22Rv1 (cell line): ENCODE results near the gene PPP2R5C.

ENCODE experiments used
- CTCF ChIP-seq: fragments of 450-650 bp; IDR thresholded peaks from 2 replicates; pipeline ENCODE4 v1.5.1; 2017; ENCODE audit warnings: mild to moderate bottlenecking
- ZFX ChIP-seq: fragments of 450-650 bp; IDR thresholded peaks from 2 replicates; pipeline ENCODE4 v1.6.1; 2017; ENCODE audit warnings: antibody characterized with exemption, borderline replicate concordance

GRCh38 chr14:101740981-101741380 is 20.5 kb upstream of the PPP2R5C start:
- TF ChIP-seq ZFX (no peak), CTCF (no peak)
